Panc1 (cell line): ENCODE data around the gene ZNF580. TPM values are rescaled to one million over a fixed set of nuclear protein-coding genes. Genes with fewer than 3 reads are reported as not detected.
A peak's percentile ranks its signal among the peaks of the same experiment; 100 is the strongest.

Source experiments
- ATAC-seq: fragments of 200-7000 bp; cut with Tn5 transposase; 2 replicates; pipeline ENCODE4 v1.9.1; 2020; ENCODE audit warnings: mild to moderate bottlenecking, moderate library complexity
- BruUV-seq: library from RNA; stranded (reverse); fragments of 400-500 nt; replicated peaks from 2 replicates; lab custom pipeline; 2021; lab: Mats Ljungman, UMichigan
- CTCF ChIA-PET: fragments of 300-600 bp; sonication (Branson Sonifier 250); formaldehyde crosslinking; loops from one replicate; lab custom pipeline; 2022; ENCODE audit warnings: antibody characterized with exemption; lab: Charles Lee
- POLR2A ChIA-PET: fragments of 300-600 bp; sonication (Branson Sonifier 250); formaldehyde crosslinking; loops from one replicate; lab custom pipeline; 2022; ENCODE audit warnings: antibody characterized with exemption; lab: Charles Lee
- DNase-seq: peaks from one replicate; pipeline ENCODE4 v3.0.0-alpha.2; 2010; ENCODE audit warnings: low read depth, low spot score
- H3K27ac ChIP-seq: 2 replicates; pipeline ENCODE4 v1.5.1; 2011; ENCODE audit warnings: mild to moderate bottlenecking, low read length, inconsistent platforms
- H3K27me3 ChIP-seq: fragments of 200-500 bp; sonication (Bioruptor generic); 2 replicates; pipeline ENCODE4 v1.6.0; 2014; ENCODE audit warnings: low read length, inconsistent platforms; ENCODE audit not compliant: control insufficient read depth, insufficient read depth
- H3K36me3 ChIP-seq: fragments of 200-500 bp; sonication (Bioruptor generic); 2 replicates; pipeline ENCODE4 v1.5.1; 2014; ENCODE audit warnings: inconsistent platforms, mild to moderate bottlenecking, low read length, moderate library complexity; ENCODE audit not compliant: control insufficient read depth, insufficient read depth
- H3K4me1 ChIP-seq: 2 replicates; pipeline ENCODE4 v1.5.1; 2011; ENCODE audit warnings: inconsistent platforms, mild to moderate bottlenecking, low read length, moderate library complexity; ENCODE audit not compliant: control insufficient read depth, insufficient read depth
- H3K4me3 ChIP-seq, 2 experiments: 2 replicates each; pipeline ENCODE4 v1.5.1; 2011 to 2012; ENCODE audit warnings: low read depth in 2 of 2, low read length in 2 of 2, mild to moderate bottlenecking in 2 of 2, inconsistent platforms in 1 of 2, moderate library complexity in 1 of 2
- H3K9me3 ChIP-seq: fragments of 200-500 bp; sonication (Bioruptor generic); 2 replicates; pipeline ENCODE4 v1.5.1; 2014; ENCODE audit warnings: low read depth, mild to moderate bottlenecking, inconsistent platforms, low read length, moderate library complexity; ENCODE audit not compliant: control insufficient read depth, insufficient read depth
- POLR2AphosphoS5 ChIP-seq: IDR thresholded peaks from 2 replicates; pipeline ENCODE4 v1.6.1; 2012; ENCODE audit warnings: mild to moderate bottlenecking, low read depth, low read length, moderate library complexity
- SIN3A ChIP-seq: IDR thresholded peaks from 2 replicates; pipeline ENCODE4 v1.6.1; 2012; ENCODE audit warnings: low read depth, mild to moderate bottlenecking, low read length, moderate library complexity, borderline replicate concordance; ENCODE audit not compliant: insufficient read depth
- TCF7L2 ChIP-seq: IDR thresholded peaks from 2 replicates; pipeline ENCODE4 v1.6.1; 2011; ENCODE audit warnings: mild to moderate bottlenecking, low read depth, low read length, inconsistent platforms
- in situ Hi-C: cut with HindIII; loops from 2 replicates; pipeline ENCODE4 v1.10.0; 2016; ENCODE audit warnings: low sequenced_read_pairs, low pct_unique_long_range_greater_than_20kb
- intact Hi-C: fragments of 100-400 bp; cut with micrococcal nuclease; formaldehyde crosslinking; loops from one replicate; pipeline ENCODE4 v1.10.0; 2022; ENCODE audit not compliant: unreplicated experiment
- total RNA-seq: library from RNA; stranded (reverse); gene quantifications from one replicate; pipeline ENCODE4 v1.2.1, GENCODE V29; 2021; ENCODE audit not compliant: unreplicated experiment
- TF ChIP-seq, protein P1 (sequence below): fragments of 450-650 bp; IDR thresholded peaks from 2 replicates; pipeline ENCODE4 v1.5.1; 2017; ENCODE audit warnings: mild to moderate bottlenecking
- TF ChIP-seq, protein P2 (sequence below), 2 experiments: IDR thresholded peaks; 2 replicates each; pipeline ENCODE4 v1.6.1; 2011 to 2012; ENCODE audit warnings: low read depth in 2 of 2, control low read depth in 1 of 2, low read length in 1 of 2, mild to moderate bottlenecking in 1 of 2, moderate library complexity in 1 of 2; ENCODE audit not compliant: insufficient read depth in 1 of 2

The ZNF580 gene
- total RNA-seq, 1 experiment from 2014 or later, result 58.0 TPM

DNA sequence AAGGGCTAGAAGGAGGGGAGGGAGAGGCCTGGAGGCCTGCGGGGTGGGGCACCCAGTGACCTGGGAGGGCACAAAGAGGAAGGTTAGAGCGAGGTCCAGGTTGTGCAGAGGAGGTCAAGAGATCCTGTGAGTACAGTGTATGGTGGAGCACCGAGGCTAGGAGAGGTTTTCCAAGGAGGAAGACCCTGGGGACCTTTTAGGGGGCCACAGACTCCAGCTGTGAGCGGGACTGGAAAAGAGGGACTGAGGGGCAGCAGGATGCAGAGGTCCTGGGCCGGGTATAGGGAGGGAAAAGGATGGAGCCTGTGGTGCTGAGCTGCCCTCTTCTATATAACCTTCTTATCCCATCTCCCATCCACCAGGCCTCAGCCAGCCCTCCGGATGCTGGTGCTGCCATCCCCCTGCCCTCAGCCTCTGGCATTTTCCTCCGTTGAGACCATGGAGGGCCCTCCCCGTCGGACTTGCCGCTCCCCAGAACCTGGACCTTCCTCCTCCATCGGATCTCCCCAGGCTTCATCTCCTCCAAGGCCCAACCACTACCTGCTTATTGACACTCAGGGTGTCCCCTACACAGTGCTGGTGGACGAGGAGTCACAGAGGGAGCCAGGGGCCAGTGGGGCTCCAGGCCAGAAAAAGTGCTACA lies 3.5 kb downstream of the ZNF580 start:
- intact Hi-C loops (no loop called here), in situ Hi-C loops (no loop called here)
- POLR2A ChIA-PET, result interaction anchor here (0.6 kb wide), 1 partner anchor 10 kb away, joined by 6 read pairs; no protein-coding TSS in a partner anchor
- DNase-seq, result no peak
- ATAC-seq, result no peak
- BruUV-seq, result no TSS peak
- H3K27ac ChIP-seq, result peak overlapping the region; percentile 96
- TF ChIP-seq, protein P1, sequence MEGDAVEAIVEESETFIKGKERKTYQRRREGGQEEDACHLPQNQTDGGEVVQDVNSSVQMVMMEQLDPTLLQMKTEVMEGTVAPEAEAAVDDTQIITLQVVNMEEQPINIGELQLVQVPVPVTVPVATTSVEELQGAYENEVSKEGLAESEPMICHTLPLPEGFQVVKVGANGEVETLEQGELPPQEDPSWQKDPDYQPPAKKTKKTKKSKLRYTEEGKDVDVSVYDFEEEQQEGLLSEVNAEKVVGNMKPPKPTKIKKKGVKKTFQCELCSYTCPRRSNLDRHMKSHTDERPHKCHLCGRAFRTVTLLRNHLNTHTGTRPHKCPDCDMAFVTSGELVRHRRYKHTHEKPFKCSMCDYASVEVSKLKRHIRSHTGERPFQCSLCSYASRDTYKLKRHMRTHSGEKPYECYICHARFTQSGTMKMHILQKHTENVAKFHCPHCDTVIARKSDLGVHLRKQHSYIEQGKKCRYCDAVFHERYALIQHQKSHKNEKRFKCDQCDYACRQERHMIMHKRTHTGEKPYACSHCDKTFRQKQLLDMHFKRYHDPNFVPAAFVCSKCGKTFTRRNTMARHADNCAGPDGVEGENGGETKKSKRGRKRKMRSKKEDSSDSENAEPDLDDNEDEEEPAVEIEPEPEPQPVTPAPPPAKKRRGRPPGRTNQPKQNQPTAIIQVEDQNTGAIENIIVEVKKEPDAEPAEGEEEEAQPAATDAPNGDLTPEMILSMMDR, result no peak
- TF ChIP-seq POLR2AphosphoS5 (no peak), SIN3A (no peak), TCF7L2 (no peak)
- TF ChIP-seq, protein P2, sequence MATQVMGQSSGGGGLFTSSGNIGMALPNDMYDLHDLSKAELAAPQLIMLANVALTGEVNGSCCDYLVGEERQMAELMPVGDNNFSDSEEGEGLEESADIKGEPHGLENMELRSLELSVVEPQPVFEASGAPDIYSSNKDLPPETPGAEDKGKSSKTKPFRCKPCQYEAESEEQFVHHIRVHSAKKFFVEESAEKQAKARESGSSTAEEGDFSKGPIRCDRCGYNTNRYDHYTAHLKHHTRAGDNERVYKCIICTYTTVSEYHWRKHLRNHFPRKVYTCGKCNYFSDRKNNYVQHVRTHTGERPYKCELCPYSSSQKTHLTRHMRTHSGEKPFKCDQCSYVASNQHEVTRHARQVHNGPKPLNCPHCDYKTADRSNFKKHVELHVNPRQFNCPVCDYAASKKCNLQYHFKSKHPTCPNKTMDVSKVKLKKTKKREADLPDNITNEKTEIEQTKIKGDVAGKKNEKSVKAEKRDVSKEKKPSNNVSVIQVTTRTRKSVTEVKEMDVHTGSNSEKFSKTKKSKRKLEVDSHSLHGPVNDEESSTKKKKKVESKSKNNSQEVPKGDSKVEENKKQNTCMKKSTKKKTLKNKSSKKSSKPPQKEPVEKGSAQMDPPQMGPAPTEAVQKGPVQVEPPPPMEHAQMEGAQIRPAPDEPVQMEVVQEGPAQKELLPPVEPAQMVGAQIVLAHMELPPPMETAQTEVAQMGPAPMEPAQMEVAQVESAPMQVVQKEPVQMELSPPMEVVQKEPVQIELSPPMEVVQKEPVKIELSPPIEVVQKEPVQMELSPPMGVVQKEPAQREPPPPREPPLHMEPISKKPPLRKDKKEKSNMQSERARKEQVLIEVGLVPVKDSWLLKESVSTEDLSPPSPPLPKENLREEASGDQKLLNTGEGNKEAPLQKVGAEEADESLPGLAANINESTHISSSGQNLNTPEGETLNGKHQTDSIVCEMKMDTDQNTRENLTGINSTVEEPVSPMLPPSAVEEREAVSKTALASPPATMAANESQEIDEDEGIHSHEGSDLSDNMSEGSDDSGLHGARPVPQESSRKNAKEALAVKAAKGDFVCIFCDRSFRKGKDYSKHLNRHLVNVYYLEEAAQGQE (IDR thresholded peaks at IDR 0.05; ENCODE audit: insufficient read depth in 1 of 2, low read depth in 2 of 2, low read length in 1 of 2), result no peak
- peaks cover 13% of the 10 kb centered on the region for H3K36me3 ChIP-seq
- CTCF ChIA-PET, result no interaction called here
- H3K4me1 ChIP-seq, result peaks cover 51% of the 10 kb centered on the region
- H3K27me3 ChIP-seq, result no peaks in the 10 kb centered on the region
- no peaks in the 10 kb centered on the region for H3K9me3 ChIP-seq
- peak overlapping the region; percentile 63 to 93 for H3K4me3 ChIP-seq

DNA sequence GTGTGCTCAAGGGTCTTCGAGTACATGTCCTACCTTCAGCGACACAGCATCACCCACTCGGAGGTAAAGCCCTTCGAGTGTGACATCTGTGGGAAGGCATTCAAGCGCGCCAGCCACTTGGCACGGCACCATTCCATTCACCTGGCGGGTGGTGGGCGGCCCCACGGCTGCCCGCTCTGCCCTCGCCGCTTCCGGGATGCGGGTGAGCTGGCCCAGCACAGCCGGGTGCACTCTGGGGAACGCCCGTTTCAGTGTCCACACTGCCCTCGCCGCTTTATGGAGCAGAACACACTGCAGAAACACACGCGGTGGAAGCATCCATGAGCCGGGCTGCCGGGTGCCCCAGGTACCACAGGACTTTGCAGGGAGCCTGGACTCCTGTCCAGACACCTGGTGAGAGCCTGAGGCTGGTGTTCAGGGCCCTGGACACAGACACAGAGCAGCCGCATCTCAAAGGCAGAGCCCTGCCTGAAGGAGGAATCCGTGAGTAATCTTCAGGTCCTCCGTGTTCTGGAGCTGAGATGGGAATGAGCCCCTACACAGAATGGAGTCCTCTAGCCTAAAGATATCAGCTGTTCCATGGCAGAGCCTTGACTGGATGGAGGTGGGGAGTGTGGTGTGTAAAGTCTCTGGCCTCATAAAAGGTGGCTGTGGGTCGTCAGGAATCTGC lies 4.2 kb downstream of the ZNF580 start:
- ATAC-seq (no peak), DNase-seq (no peak)
- Histone ChIP-seq H3K4me3 (peak overlapping the region; percentile 63 to 93), H3K9me3 (no peaks in the 10 kb centered on the region), H3K27me3 (no peaks in the 10 kb centered on the region), H3K36me3 (peaks cover 13% of the 10 kb centered on the region), H3K4me1 (peaks cover 50% of the 10 kb centered on the region), H3K27ac (peak overlapping the region; percentile 96)
- TF ChIP-seq, protein P1, result no peak
- TF ChIP-seq SIN3A, result no peak
- TF ChIP-seq, protein P2 (IDR thresholded peaks at IDR 0.05; ENCODE audit: insufficient read depth in 1 of 2, low read depth in 2 of 2, low read length in 1 of 2), result no peak
- no peak; the same call in 1 of the 2 replicates for TF ChIP-seq POLR2AphosphoS5
- no peak for TF ChIP-seq TCF7L2
- intact Hi-C loops (no loop called here), in situ Hi-C loops (no loop called here)
- POLR2A ChIA-PET, result no interaction called here
- CTCF ChIA-PET, result interaction anchor here (0.7 kb wide), 1 partner anchor 119 kb away, joined by 3 read pairs; no protein-coding TSS in a partner anchor
- no TSS peak for BruUV-seq
